ENCODE measurements around the gene MCTP2.

The MCTP2 gene

DNA sequence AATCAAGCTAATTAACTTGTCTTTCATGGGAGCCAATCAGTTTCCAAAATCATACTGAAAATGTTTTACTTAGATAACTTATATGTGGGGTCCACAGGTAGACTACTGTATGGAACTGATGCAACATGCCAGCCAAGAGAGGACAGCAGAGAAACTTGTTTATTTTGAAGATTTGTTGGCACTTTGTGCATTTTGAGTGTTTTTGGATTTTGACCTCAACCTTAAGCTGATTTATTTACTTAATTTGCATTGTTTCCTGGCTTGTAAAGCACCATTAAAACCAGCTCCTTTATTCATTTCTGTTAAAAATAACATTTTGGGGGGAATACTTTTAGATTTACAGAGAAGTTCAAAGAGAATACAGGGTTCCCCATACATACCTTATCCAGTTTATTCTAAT lies 166.6 kb downstream of the MCTP2 start:
- DNase-seq (ENCODE audit: low spot score): no peak

- no peak for DNase-seq (ENCODE audit: low spot score)
Observed at GRCh38 chr15:94400526-94401298, 169.4 kb downstream of the MCTP2 start.

- no peak for DNase-seq (ENCODE audit: low spot score)
Observed at GRCh38 chr15:94403331-94403730, 172.0 kb downstream of the MCTP2 start.

- no peak for DNase-seq (ENCODE audit: low spot score)
Observed at GRCh38 chr15:94404733-94405283, 173.4 kb downstream of the MCTP2 start.

DNA sequence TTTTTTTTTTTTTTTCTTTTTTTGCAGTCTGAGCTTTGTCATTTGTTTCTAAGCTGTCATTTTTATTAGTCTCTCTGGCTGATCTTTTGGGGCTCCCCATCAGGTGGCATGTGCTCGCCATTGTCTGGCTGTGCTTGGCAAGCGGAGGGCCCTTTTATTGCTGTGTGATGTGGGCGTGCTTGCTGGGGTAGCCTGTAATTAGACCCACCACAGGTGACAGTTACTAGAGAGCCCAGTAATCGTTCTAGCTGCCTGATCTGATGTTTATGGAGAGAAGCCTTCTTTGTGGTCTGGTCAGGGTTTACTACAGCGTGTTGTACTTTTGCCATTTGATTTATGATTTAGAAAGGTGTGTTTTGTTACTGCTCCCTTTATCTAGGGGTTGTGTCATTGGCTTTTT lies 179.9 kb downstream of the MCTP2 start:
- no peak for DNase-seq (ENCODE audit: low spot score)

- no peak for DNase-seq (ENCODE audit: low spot score)
Observed at GRCh38 chr15:94411846-94412245, 180.5 kb downstream of the MCTP2 start.

DNA sequence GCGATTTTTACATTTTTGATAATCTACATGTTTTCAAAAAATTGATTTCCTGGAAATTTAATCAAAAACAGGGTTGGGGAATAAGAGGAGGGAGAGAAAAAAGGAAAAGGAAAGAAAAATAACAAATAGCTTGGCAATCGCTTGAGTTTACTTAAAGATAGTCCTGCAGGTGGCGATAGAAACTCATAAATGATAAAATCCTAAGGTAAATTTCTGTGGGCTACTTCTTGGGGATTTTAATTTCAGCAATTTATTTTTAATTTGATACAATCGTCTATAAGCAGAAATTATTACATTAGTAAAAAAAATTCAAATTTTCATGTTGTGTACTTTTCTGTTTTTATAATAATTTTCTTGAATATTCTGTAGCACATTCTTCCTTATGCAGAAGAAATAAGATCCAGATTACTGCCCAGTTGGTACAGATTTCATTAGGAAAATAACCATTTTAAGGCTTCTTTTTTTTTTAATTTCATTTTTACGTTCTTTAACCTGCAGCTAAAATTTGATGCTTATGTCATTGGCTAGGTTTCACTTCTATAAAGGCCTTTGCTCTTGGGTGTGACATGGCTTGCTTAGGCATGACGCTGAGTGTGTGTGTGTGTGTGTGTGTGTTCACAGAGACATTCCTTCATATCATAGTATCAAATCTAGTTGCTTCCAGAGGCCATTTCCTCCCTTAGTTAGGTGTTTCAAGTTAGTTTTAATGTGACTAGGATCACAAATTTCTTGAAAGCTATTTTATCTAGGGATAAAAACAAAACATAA lies 181.8 kb downstream of the MCTP2 start:
- no peak for DNase-seq (ENCODE audit: low spot score)

DNA sequence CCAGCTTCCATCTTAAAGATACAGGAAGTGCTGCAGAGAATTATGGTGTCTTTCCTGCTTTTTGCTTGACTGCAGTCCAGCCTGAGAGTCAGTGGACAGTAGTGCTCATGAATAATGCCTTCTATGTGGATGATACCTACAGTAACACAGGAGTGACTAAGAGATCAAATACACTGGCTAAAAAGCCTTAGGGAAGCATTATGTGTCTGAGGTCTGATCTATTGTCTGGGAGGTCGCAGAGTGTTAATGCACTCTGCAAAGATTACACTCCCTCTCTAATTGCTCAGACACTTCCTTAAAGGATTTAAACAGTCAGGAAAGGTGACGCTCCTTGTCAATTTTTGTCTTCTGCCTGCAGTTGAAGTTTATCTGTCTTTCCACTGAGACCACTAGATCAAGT lies 183.6 kb downstream of the MCTP2 start:
- DNase-seq (ENCODE audit: low spot score): no peak

- DNase-seq (ENCODE audit: low spot score): no peak
Observed at GRCh38 chr15:94416267-94416666, 184.9 kb downstream of the MCTP2 start.

DNA sequence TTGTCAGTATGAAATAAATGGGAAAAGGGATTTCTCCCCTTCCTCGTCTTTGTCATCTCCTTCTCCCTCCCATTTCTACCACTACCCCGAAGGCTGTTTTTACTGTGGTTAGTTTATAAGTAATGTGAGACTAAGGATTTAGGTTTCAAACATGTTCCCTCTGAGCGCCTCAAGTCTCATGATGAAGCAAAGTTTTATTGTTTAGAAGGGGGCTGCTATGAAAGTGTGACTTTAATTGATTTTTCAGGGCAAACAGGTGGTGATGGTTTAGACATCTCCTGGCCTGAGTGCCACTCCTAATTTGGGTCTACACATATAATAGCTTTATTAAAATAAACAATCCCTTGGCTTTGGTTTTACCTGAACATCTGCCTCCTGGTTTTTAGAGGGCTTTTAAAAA lies 185.5 kb downstream of the MCTP2 start:
- no peak for DNase-seq (ENCODE audit: low spot score)

DNA sequence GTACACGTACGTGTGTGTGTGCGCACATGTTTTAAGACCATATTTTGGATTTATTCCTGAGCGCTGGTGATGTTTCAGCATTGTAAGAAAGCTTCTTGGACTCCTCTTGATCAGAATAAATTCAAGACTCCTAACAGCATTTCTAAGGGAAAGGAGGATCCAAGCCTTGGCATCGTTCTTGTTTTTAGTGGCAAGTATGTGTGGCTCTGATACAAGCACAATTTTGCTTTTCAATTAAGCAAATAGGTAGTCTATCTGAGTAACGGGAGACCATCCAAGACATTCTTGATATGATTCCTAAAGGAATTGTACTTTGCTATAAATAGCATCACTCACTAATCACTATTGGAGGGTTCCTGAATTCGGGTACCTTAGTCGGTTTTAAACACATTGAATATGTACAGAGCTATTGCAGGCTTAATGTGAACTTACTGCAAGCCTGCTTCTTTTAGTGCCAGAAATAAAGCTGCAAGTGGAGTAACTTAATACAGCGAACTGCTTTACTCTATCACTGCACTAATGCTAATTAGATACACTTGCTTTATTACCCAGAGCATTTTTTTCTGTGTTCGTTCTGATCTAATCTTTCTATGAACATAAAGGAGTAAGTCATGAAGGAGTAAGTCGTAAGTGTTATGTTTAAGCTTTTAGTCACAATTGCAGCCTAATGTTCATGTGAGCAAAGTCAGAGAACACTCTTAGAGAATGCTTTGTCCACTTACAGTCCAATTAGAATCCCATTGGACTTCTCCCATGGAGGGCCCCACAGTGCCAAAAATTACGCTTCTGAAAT lies 186.3 kb downstream of the MCTP2 start:
- DNase-seq (ENCODE audit: low spot score): no peak

DNA sequence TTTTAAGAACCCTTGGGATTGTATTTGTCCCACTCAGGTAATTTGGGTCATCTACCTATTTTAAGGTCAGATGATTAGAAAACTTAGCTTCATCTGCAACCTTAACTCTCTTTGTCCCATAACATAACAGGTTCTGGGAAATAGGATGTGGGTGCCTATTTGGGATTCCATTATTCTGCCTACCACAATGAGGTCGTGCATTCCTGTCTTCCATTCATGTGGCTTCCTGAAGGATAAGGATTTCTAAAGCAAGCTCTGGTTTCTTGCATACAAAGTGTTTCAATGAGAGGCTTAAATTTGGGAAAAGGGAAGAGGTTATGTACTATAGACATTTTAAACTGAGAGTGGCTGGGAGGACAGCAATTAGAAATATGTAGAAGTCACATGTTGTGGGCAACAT lies 190.3 kb downstream of the MCTP2 start:
- DNase-seq (ENCODE audit: low spot score): no peak

- no peak for DNase-seq (ENCODE audit: low spot score)
Observed at GRCh38 chr15:94432279-94432678, 200.9 kb downstream of the MCTP2 start.

DNA sequence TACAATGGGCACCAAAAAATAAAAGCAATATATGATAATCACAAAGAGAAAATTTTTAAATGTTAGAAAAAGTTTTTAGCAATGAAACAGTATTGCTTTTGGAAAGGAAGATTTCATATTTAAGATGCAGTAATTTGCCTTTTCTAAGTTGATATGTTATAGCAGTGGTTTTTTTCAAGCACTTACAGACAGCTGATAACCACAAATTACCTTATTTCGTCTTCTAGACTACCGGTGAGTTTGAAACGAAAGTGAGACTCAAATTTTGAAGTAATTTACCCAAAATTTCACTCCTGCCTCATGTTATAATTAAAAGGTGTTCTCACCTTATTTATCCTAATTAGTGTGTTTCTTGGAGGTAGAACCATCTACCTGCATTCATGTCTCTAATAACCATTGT lies 207.8 kb downstream of the MCTP2 start:
- DNase-seq (ENCODE audit: low spot score): no peak

- no peak for DNase-seq (ENCODE audit: low spot score)
Observed at GRCh38 chr15:94441760-94442159, 210.4 kb downstream of the MCTP2 start.

- DNase-seq (ENCODE audit: low spot score): no peak
Observed at GRCh38 chr15:94442480-94442879, 211.1 kb downstream of the MCTP2 start.

- no peak for DNase-seq (ENCODE audit: low spot score)
Observed at GRCh38 chr15:94443186-94443585, 211.8 kb downstream of the MCTP2 start.

GRCh38 chr15:94445566-94446160 lies 214.3 kb downstream of the MCTP2 start:
- DNase-seq (ENCODE audit: low spot score): no peak

DNA sequence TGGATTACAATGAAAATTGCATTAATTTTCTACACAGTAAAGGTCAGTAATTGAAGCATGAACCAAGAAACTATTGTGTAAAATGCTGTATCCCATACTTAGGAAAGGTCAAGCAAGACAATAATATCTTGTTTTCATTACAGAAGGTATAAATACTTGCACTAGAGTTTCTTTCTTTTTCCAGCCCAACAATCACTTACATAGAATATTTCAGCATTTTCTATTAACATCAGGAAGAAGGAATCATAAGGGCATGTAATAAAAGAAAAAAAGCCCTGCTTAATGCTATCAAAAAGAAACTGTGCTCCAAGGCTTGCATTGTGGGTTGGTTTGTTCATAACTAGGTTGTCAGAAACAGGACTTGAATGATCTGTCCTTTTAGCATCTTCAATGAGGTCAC lies 215.1 kb downstream of the MCTP2 start:
- no peak for DNase-seq (ENCODE audit: low spot score)

DNA sequence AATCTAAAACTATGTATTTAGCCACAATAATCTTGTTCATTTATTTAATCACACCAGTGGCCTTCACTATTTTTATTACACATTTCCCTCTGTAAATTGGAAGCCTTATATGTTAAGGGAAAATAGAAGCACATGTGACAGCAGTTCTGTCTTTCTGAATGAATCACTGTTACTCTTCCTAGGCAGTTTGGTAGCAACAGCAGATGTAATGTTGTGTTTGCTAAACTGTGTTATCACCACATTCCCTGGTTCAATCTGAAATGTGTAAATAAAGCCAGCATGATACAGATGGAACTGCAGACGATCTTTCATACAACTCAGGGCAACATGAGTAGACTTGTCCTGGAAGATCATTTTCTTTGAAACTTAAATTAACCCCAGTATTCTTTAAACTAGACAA lies 220.1 kb downstream of the MCTP2 start:
- no peak for DNase-seq (ENCODE audit: low spot score)

DNA sequence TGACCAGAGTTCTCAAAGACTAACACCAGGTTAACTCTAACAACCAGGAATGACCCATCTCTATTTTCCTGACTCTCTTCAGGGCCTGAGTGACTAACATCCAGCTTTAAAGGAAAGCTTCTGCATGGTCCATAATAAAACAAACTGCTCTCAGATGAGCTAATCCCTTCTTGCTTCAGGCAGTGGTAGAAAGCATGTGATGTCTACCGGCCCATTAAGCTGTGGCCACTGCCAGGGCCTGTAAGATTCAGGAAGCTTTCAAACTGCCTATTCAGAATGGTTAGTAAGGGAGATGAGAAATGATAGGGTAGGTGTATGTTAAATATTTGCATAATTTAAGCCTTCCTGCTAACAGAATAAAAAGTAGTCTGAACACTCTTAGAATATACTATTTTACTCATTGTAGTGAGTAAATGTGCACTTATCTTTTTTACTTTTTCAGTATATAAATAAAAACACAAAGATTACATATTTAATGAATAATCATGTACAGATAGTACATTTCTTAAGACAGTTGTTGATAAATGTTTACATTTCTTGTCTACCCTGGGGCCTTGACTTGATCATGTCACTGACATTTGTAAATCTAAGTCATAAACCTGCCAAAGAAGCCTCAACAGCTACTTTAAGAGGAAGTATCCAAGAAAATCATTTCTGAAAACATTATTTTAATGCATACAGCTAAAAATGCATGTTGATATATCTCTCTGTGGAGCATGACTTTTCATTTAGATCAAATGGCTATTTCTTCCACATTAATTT lies 222.0 kb downstream of the MCTP2 start:
- no peak for DNase-seq (ENCODE audit: low spot score)

All from kidney capillary endothelial cell (primary cell).